ENCODE results near the gene POGLUT2. TPM values are rescaled to one million over a fixed set of nuclear protein-coding genes. Genes with fewer than 3 reads are reported as not detected.

POGLUT2 gene
- total RNA-seq, 1 experiment from 2014 or later = 2.8 TPM

GRCh38 chr13:102792396-102792795 lies 6.4 kb downstream of the POGLUT2 start:
- Histone ChIP-seq H3K79me2 (ENCODE audit: low read depth) (no peaks in the 10 kb centered on the region), H3K9me3 (ENCODE audit: insufficient read depth, low read depth) (no peaks in the 10 kb centered on the region), H3F3A (ENCODE audit: insufficient read depth, low read depth) (no peaks in the 10 kb centered on the region), H3K4me2 (no peak overlapping the region), H3K4me3 (no peak overlapping the region), H4K20me1 (ENCODE audit: insufficient read depth) (no peaks in the 10 kb centered on the region), H3K27me3 (ENCODE audit: insufficient read depth, low read depth) (no peaks in the 10 kb centered on the region), H2AFZ (no peak overlapping the region), H3K36me3 (ENCODE audit: low read depth) (no peaks in the 10 kb centered on the region), H3K4me1 (replicated peaks; ENCODE audit: insufficient read depth) (no peaks in the 10 kb centered on the region), H3K9me2 (ENCODE audit: insufficient read depth) (no peaks in the 10 kb centered on the region), H3K27ac (no peak overlapping the region)
- TF ChIP-seq CTCF (conservative IDR thresholded peaks at IDR 0.05) (no peak), EZH2 (IDR thresholded peaks at IDR 0.05; ENCODE audit: low read depth) (no peak)
- ChIA-PET CTCF (interaction anchor here (1.0 kb wide), 1 partner anchor 8 kb away, joined by 3 read pairs; no protein-coding TSS in a partner anchor), POLR2A (ENCODE audit: unreplicated experiment) (no interaction called here)
- intact Hi-C loops (cut with micrococcal nuclease; ENCODE audit: unreplicated experiment) = no loop called here
- DNase-seq = no peak
- no TSS peak for BruUV-seq (replicated peaks)

GRCh38 chr13:102788683-102789082 lies 10.1 kb downstream of the POGLUT2 start:
- Histone ChIP-seq H3K79me2 (ENCODE audit: low read depth) (no peaks in the 10 kb centered on the region), H3K4me3 (no peak overlapping the region), H3K27me3 (ENCODE audit: insufficient read depth, low read depth) (no peaks in the 10 kb centered on the region), H4K20me1 (ENCODE audit: insufficient read depth) (no peaks in the 10 kb centered on the region), H3F3A (ENCODE audit: insufficient read depth, low read depth) (no peaks in the 10 kb centered on the region), H3K4me1 (replicated peaks; ENCODE audit: insufficient read depth) (no peaks in the 10 kb centered on the region), H3K27ac (no peak overlapping the region), H3K9me2 (ENCODE audit: insufficient read depth) (no peaks in the 10 kb centered on the region), H3K9me3 (ENCODE audit: insufficient read depth, low read depth) (no peaks in the 10 kb centered on the region), H3K4me2 (no peak overlapping the region), H3K36me3 (ENCODE audit: low read depth) (no peaks in the 10 kb centered on the region), H2AFZ (no peak overlapping the region)
- CTCF ChIA-PET = no interaction called here
- POLR2A ChIA-PET (ENCODE audit: unreplicated experiment) = no interaction called here
- TF ChIP-seq EZH2 (IDR thresholded peaks at IDR 0.05; ENCODE audit: low read depth) (no peak), CTCF (conservative IDR thresholded peaks at IDR 0.05) (no peak)
- BruUV-seq (replicated peaks) = no TSS peak
- intact Hi-C loops (cut with micrococcal nuclease; ENCODE audit: unreplicated experiment) = no loop called here
- no peak for DNase-seq

- Histone ChIP-seq H3K4me1 (replicated peaks; ENCODE audit: insufficient read depth) (no peaks in the 10 kb centered on the region), H2AFZ (no peak overlapping the region), H3K9me3 (ENCODE audit: insufficient read depth, low read depth) (no peaks in the 10 kb centered on the region), H4K20me1 (ENCODE audit: insufficient read depth) (no peaks in the 10 kb centered on the region), H3K27ac (no peak overlapping the region), H3K79me2 (ENCODE audit: low read depth) (no peaks in the 10 kb centered on the region), H3F3A (ENCODE audit: insufficient read depth, low read depth) (no peaks in the 10 kb centered on the region), H3K4me2 (no peak overlapping the region), H3K9me2 (ENCODE audit: insufficient read depth) (no peaks in the 10 kb centered on the region), H3K27me3 (ENCODE audit: insufficient read depth, low read depth) (no peaks in the 10 kb centered on the region), H3K36me3 (ENCODE audit: low read depth) (no peaks in the 10 kb centered on the region), H3K4me3 (no peak overlapping the region)
- intact Hi-C loops (cut with micrococcal nuclease; ENCODE audit: unreplicated experiment) = no loop called here
- POLR2A ChIA-PET (ENCODE audit: unreplicated experiment) = no interaction called here
- no TSS peak for BruUV-seq (replicated peaks)
- no peak for DNase-seq
- no peak for TF ChIP-seq CTCF (conservative IDR thresholded peaks at IDR 0.05)
- TF ChIP-seq EZH2 (IDR thresholded peaks at IDR 0.05; ENCODE audit: low read depth) = no peak
- CTCF ChIA-PET = no interaction called here
Observed at GRCh38 chr13:102784483-102784882, 14.3 kb downstream of the POGLUT2 start.

All from PC-9 (cell line).